ENCODE measurements around the gene PIGX.

- TF ChIP-seq, protein P1, sequence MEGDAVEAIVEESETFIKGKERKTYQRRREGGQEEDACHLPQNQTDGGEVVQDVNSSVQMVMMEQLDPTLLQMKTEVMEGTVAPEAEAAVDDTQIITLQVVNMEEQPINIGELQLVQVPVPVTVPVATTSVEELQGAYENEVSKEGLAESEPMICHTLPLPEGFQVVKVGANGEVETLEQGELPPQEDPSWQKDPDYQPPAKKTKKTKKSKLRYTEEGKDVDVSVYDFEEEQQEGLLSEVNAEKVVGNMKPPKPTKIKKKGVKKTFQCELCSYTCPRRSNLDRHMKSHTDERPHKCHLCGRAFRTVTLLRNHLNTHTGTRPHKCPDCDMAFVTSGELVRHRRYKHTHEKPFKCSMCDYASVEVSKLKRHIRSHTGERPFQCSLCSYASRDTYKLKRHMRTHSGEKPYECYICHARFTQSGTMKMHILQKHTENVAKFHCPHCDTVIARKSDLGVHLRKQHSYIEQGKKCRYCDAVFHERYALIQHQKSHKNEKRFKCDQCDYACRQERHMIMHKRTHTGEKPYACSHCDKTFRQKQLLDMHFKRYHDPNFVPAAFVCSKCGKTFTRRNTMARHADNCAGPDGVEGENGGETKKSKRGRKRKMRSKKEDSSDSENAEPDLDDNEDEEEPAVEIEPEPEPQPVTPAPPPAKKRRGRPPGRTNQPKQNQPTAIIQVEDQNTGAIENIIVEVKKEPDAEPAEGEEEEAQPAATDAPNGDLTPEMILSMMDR (IDR thresholded peaks at IDR 0.05): no peak
- TF ChIP-seq POLR2A (IDR thresholded peaks at IDR 0.05): no peak
Measured at GRCh38 chr3:196777836-196778235, 65.7 kb downstream of the PIGX start.

All from uterus (tissue), 2 donors.